Uterus (tissue), 2 donors: Measurements from ENCODE around the gene NCBP3.

Experiments used
- POLR2A ChIP-seq, 2 donors: fragments of 450-650 bp; IDR thresholded peaks; one replicate each; pipeline ENCODE4 v1.6.1; 2016; ENCODE audit warnings: antibody characterized with exemption in 2 of 2, mild to moderate bottlenecking in 1 of 2, moderate library complexity in 1 of 2
- TF ChIP-seq, protein P1 (sequence below), 4 experiments: fragments of 200-600 bp in 2 of 4; fragments of 450-650 bp in 2 of 4; sonication (generic) in 2 of 4; IDR thresholded peaks; one replicate each; pipeline ENCODE4 v1.5.1; 2016 to 2019; ENCODE audit warnings: antibody characterized with exemption in 4 of 4, mild to moderate bottlenecking in 2 of 4, moderate library complexity in 1 of 4

DNA sequence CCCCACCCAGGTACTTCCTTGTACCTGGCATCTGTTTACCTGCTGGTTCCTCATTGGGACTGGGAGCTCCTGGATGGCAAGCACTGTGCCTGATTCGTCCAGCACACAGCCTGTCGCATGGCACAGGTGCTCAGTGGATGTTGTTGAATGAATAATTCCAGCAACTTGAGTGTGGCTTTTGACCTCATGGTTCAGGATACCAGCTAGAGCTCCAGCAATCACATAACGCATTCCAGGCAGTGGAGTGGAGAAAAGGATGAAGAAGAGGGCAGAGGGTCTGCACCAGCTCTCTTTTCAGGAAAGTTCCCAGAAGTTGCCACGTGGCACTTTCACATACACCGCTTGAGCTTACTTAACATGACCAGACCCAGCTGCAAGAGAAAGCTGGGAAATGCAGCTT is 48.1 kb upstream of the NCBP3 start:
- TF ChIP-seq, protein P1, sequence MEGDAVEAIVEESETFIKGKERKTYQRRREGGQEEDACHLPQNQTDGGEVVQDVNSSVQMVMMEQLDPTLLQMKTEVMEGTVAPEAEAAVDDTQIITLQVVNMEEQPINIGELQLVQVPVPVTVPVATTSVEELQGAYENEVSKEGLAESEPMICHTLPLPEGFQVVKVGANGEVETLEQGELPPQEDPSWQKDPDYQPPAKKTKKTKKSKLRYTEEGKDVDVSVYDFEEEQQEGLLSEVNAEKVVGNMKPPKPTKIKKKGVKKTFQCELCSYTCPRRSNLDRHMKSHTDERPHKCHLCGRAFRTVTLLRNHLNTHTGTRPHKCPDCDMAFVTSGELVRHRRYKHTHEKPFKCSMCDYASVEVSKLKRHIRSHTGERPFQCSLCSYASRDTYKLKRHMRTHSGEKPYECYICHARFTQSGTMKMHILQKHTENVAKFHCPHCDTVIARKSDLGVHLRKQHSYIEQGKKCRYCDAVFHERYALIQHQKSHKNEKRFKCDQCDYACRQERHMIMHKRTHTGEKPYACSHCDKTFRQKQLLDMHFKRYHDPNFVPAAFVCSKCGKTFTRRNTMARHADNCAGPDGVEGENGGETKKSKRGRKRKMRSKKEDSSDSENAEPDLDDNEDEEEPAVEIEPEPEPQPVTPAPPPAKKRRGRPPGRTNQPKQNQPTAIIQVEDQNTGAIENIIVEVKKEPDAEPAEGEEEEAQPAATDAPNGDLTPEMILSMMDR (IDR thresholded peaks at IDR 0.05): no peak
- no peak for TF ChIP-seq POLR2A (IDR thresholded peaks at IDR 0.05)
